ENCODE measurements around the gene SMIM35.

Gene SMIM35

DNA sequence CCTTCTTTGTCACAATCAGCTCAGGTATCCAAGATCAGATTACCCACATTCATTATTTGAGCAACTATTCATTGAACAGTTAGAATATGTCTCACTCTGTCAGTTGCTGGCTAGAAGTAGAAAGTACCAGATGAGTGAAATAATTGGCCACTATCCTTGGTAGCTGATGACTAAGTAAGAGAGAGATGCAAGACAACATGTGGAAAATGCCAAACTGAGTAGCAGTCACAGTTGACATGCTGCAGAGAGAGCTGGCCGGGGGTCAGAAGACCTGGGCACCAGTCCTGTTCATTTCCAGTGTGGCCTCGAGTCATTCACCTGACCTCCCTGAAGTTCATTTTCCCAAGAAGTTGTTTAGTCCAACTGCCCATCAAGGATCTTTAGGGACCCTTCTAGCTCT is 22.5 kb upstream of the SMIM35 start:
- DNase-seq (ENCODE audit: low spot score) = no peak

DNA sequence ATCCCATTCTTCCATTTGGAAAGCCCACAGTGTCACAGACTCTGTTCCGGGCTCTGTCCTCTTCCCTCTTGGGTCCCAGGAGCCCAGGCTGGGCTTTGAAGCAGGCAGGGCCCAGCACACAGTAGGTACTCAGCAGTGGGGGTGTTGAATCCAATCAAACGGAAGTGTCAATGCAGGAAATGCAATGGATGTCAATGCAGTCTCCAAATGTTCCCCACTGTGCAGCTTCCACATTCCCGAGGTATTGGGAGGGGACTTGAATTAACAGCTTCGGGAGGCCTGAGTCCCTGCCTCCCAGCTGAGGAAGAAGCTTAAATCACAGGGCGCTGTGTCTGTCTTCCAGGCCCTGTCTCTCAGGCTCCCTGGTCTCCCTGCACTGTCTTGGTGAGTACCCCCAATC is 21.8 kb upstream of the SMIM35 start:
- no peak for DNase-seq (ENCODE audit: low spot score)

DNA sequence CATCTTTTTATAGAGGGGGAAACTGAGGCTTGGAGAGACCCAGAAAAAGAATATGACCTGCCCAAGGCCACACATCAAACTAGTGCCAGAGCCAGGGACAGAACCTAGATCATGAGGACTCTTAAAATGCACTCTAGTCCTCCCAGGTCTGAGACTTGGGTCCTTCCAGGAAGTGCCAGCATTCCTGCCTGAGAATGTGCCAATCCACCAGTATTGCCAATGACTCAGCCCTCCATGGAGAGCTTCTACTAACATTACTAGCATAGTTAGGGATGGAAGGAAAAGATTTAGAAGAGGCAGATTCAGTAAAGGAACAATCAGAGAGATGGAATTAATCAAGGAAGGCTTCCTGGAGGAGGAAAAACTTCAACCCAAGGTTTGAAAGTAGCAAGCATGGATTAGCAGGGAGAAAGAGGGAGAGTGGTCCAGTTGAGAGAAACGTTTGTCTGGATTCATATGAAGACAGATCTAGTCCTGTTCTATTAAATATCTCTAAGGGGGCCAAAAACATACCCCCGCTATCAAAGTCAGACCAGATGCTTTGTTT is 20.1 kb upstream of the SMIM35 start:
- DNase-seq (ENCODE audit: low spot score) = no peak

DNA sequence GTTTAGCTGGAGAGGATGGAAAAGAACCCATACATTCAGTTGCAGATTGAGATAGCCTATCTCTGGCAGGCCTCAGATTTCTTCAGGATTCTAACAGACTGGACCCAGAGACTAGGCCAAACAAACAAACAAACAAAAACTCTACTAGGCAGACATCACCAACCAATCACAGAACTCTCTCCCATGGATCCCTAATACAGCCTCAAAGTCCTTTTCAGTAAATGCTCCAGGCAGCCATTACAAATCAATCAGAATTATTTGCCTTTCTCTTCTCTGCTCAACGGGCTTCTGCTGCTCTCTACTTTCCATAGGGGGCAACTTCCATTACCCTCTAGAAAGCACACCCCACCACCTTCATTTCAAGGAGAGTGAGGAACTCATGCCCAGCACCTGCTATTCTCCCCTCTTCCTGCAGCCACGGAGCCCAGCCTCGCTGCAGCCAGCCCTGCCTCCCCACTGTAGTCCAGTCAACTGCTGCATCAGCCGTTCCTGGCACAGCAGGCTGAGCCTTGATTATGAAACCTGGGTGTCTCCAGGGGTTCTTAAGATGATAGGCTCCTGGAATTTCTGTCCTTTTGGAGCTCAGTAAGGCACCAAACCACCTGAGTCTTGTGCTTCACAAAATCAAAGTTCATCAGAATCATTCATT is 19.0 kb upstream of the SMIM35 start:
- no peak for DNase-seq (ENCODE audit: low spot score)

DNA sequence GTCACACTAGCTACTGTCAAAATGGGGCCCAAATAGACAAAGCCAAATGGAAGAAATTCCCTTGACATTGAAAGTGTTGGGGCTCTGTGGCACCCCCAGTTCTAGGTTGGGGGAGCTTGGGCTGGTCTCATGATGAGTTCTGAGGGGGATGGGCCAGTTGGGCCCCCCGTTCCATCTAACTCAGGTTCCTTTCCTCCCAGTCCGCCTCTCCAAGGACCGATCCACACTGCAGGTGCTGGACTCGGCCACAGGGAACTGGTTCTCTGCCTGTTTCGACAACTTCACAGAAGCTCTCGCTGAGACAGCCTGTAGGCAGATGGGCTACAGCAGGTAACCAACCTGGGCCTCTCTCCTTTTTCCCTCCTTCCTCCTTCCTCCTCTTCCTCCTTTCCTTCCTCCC is 17.7 kb upstream of the SMIM35 start:
- DNase-seq (ENCODE audit: low spot score) = no peak

DNA sequence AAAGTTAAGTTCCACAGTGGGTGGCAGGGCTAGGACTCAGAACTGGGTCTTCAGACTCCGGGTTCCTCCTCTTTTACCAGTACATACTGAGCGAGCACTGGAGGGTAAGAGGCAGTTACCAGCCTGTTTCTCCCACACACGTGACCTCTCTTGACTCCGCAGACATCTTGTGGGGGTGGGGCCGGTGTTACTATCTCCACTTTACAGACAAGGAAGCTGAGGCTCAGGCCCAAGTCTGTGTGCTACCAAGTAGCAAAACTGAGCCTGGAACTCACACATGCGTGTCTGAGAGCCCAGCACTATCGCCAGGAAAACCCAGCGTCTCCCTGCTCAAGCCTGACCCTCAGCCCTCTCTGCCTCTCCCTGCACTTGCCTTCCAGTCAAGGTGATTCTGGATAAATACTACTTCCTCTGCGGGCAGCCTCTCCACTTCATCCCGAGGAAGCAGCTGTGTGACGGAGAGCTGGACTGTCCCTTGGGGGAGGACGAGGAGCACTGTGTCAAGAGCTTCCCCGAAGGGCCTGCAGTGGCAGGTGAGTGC is 16.0 kb upstream of the SMIM35 start:
- DNase-seq (ENCODE audit: low spot score) = no peak

DNA sequence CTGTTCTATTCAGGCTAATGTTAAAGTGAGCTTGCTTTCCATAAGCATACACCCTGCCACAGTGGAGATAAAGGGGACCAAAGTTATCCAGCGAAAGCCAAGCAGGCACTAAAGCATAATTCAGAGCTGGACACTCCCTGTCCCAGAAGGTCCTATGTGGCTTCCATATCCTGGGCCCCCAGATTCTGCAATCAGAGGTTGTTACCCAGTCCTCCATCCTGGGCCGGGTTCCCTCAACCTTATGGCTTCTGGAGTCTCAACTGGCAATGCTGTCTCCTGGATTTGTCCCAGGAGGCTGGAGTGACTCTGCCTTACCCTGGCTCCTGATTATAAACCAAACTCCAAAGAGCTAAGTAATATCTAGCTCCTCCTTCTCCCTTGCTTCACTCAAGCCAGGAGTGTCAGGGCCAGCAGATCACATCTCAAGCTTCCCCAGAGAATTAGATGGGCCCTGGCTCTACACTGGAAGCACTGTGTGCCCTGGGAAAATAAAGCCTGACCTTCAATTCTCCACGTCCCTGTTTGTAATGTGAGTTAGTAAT is 14.0 kb upstream of the SMIM35 start:
- no peak for DNase-seq (ENCODE audit: low spot score)

DNA sequence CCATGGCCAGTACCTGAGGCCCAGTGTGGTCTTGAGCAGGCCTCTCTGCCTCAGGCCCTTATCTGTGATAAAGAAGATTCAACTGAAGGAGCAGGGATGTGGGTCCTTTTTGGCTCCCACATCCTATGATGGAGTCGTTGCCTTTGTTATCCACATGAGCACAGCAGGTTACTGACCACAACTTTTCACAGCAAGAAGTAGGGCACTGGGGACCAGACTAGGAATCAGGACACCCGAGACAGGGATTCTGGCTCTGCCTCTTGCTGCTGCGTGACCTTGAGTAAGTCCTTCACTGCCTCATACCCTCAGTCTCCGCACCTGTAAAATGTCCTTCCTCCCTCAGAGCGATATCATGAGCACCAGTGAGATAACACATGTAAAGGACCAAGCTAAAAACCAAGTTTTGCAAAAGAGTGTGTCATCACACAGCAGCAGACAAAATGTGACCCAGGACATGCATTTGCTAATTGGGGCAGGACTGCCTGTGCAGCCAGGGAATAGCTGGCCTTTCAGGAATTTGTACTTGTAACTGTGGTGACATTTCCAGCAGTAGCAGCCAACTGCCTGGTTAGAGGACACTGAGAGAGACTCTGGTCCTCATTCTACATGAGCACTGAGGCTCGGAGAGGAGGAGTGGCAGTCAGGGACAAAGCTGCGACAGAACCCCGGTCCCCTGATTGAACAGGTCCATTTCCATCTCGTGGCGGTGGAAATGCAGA is 13.2 kb upstream of the SMIM35 start:
- DNase-seq (ENCODE audit: low spot score) = no peak

DNA sequence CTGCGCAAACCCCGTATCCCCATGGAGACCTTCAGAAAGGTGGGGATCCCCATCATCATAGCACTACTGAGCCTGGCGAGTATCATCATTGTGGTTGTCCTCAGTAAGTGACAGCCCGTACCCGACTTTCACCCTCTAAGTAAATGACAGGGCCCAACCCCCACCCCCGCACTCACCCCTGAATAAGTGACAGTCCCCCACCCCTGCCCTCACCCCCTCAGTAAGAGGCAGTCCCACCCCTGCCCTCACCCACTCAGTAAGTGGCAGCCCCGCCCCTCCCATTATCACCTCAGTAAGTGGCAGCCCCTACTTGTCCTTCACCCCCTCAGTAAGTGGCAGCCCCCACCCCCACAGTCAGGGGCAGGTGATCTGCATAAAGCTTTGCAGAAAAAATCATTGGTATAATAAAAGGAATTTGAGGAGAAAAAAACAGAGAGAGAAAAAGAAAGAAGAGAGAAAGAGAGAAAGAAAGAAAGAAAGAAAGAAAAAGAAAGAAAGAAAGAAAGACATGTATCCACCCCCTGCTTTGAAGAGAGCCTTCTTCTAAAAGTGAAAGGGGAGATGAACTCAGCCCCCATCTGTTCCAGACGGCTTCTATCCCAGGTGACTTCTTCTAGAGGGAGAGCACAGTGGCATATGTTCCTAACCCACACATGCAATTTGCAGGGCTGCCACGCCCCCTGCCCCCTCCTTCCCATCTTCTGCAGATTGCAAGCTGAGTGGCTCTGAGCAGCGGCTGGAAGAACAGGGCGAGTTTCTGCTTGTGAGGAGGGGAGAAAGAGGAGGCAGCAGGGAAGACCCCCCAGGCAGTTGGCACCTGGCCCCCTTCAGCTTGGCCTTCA is 12.5 kb upstream of the SMIM35 start:
- DNase-seq (ENCODE audit: low spot score) = no peak

DNA sequence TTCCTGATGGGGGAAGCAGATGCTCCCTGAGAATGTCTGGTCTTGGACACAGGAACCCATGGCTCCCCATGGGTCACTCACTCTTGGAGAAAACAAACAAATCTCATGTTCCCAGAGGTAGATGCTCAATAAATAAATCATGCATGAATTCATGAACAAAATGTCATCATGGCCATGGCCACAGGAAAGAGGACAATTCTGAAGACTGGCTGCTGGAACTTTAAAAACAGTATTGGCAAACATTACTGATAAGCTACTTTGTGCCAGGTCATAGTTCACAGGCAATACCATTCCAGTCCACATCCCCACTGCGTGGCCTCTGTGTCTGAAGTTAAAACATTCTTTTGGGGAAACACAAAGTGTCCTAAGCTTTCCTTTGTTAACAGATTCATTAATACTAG is 9.2 kb upstream of the SMIM35 start:
- DNase-seq (ENCODE audit: low spot score) = no peak

DNA sequence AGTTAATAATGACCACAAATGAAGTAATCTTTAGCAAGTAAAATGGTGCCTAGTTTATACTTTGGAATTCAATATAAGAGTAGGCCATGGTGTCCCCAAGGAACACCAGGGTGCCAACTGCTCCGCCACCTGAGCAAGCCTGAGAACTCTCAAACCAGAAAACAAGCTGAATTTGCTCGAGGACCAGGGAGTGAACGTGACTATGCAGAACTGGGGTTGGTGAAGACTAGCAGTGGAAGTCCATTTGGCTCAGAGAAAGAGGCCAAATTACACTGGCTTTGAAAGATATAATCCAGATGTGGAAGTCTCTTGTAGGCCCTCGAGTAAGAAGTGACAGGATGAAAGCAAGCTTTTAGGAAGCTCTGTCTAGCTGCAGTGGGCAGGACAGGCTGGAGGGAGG is 8.7 kb upstream of the SMIM35 start:
- no peak for DNase-seq (ENCODE audit: low spot score)

DNA sequence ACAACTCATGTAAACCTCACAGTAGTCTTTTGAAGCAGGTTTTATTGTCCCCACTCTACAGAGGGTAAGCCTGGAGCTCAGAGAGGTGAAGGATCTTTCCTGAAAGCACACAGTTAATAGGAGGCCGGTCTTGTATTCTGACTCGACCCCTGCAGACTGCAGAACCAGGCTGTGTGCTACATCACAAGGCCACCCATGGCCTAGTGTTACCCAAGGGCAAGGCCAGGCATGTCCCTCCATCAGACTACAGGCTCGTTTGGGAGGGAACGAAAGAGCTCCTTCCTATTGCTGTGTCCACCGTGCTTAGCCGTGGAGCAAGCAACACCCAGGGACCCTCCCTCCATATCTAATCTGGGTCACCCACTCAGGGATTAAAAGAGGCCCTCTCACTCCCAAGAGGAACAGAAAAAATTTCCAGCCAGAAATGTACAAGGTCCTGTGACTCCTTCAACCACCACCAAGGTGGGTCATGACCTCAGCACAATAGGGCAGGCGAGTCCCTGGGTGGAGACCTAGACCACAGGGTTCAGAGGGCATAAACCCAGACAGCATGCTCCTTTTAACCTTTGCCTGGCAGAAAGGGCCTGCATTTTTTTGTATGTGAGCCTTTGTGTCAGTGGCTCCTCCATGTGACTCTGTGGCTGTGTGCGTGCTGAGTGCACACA is 6.3 kb upstream of the SMIM35 start:
- DNase-seq (ENCODE audit: low spot score) = no peak

DNA sequence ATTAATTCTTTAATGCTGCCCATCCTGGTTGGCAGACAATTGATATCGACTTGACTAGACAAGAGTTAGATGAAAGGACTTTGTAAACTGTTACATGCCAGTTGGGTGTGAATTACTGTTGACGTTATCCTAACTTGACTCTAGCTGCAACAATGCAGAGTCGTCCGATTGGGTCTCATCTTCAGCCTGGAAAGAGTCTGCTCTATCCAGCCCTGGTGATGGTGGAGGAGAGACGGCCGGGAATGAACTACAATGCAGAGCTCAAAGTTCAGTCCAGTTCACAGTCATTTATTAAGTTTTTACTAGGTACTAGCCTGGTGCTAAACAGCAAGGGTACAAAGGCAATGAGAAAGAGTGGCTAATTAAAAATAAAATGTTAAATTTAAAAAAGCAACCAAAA is 4.9 kb upstream of the SMIM35 start:
- DNase-seq (ENCODE audit: low spot score) = no peak

DNA sequence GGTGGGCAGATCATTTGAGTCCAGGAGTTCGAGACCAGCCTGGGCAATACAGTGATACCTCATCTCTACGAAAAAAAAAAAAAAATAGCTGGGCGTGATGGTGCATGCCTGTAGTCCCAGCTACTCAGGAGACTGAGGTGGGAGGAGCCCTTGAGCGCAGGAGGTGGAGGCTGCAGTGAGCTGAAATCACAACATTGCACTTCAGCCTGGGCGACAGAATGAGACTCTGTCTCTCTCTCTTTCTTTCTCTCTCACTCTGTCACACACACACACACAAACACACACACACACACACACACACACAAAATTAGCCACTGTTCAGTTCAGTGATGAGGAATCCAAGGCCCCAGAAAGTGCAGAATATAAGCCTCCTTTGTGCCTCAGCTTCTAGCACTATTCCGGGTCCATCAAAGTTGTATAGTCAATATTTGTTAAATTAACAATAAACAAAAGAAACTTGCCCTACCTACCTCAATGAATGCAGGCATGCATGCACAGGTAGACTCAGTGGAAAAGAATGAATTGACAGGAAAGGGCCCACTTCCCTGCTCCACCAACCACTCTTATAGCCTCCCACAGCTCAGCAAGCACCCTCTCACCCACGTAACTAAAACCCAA is 3.9 kb upstream of the SMIM35 start:
- DNase-seq (ENCODE audit: low spot score) = no peak

DNA sequence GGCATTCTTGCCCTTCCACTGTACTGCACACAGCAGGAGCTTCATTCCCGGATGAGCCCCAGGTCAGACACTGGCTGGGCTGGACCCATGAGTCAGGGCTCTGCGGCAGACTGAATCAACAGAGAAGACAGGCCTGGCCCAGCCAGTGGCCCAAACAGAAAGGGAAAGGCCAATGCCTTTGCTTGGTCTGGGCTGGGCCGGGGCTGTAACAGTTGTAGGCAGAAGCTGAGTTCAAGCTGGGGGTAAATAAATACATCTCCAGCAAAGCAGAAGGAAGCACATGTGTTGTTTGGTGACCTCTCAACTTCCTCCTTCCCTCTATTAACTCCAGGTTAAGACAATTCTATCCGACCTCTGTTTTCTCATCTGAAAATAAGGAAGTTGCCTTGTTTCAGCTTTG is 1.8 kb upstream of the SMIM35 start:
- no peak for DNase-seq (ENCODE audit: low spot score)

DNA sequence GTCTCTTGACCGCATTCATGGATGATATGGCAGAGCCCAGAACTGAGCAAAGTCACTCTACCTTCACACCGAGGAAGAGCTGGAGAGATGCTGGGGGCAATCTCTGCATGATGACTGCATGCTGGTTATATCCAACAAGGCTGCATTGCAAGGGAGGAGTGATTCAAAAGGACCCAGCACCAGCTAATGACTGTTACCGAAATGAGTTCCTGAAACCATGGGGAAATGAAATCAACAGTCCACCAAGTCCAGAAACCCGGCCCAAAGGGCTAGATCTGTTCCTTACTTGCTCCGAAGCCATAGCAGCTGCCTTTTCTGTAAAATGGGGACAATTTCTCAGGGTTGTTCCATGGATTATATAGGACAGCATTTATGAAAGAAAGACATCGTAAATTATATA is 1.2 kb upstream of the SMIM35 start:
- DNase-seq (ENCODE audit: low spot score) = no peak

DNA sequence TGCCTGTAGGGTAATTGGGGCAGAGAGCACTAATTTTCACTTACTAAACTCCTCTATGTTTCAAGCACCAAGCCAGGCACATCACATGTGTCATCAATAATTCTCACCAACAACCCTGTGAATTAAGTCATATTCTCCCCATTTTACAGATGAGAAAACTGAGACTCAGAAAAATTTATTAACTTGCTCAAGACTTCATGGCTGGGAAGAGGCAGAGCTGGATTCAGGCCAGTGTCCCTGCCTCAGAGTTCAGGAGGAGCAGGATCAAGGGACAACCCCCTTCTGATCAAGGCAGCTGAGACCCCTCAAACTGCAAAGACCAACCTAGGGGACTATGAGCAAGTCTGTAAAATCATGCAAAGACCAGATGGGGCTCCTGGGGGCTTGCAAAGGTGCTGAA is 2.1 kb downstream of the SMIM35 start:
- DNase-seq (ENCODE audit: low spot score) = no peak

DNA sequence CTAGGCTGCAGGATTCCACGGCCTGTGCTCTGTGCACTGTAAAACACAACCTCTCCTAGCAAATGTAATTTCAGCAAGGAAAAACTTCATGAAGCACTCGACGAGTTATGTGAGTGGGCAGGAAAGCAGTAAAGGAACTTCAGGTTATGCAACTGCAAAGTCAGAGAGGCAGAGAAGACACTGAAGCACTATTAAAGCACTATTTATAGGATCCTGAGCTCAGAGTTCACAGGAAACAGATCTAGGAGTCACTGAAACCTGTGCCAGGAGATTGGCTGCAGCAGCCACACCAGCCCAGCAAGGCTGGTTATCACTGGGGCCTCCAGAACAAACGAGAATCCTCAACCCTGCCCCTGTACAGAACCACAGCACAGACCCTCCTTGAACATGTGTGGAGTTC is 2.5 kb downstream of the SMIM35 start:
- no peak for DNase-seq (ENCODE audit: low spot score)

DNA sequence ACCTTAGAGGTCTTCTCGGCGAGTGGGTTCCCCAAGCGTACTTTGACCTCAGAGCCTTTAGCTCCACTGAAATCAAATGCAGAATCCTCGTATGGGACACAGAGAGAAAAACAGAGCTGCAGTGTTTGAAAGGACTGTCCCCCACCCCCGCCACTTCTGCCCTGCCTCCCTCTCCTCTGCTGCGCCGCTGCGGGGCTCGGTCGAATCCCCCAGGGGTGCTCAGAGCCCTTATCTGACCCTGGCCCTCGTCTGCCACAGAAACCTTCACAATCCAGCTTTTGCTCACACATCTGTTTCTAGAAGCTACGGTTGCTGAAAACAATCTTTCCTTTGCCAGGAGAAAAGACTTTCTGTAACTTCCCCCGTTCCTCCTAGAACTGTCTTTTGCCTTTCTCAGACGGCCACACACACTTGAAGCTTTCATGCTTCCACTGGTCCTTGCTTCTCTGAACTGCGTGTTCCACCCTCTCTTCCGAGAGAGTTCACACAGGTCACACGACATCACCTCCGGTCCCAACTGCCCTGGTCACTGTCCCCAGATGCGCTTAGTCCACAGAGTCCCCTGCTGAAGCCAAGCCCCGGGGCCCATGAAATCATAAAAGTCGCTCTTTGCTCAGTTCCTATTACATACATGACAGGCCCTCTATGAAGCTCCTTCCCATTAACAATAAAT is 3.7 kb downstream of the SMIM35 start:
- DNase-seq (ENCODE audit: low spot score) = no peak

DNA sequence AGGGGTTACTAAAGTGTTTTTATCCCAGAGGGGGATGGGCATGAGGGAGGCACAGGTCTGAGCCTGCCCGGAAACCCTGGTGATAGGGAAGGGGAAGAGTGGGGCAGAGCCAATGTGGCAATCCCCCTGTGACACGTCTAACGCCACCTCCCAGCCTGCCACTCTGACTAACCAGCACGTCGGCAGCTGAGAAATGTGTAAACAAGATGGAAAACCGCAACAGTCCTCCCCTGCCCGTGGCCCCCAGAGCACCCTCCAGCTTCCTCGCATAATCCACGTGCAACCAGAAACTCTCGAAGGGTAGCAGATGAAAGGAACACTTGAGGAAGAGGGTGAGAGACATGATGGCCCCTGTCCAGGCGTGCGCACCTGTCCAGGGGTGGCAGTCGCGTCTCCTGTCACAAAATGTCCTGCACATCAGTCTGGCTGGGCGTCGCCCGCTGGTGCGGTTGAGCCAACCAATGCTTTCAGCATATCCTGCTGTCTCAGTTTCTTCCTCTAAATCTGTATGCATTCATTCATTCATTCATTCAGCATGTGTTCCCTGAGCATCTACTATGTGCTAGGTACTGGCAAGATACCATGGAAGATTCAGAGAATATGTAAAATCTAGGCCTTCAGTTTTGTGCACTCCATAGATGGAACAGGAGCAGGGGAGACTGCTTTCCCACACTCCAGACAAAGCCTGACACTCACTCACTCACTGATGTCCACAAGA is 5.4 kb downstream of the SMIM35 start:
- DNase-seq (ENCODE audit: low spot score) = no peak
